DND-41 (cell line): ENCODE results near the gene SMIM1.

Source experiments
- ATAC-seq: fragments of 200-7000 bp; cut with Tn5 transposase; 3 replicates; pipeline ENCODE4 v1.9.1; 2021; ENCODE audit warnings: low read depth; ENCODE audit not compliant: insufficient read depth
- DNase-seq: peaks from one replicate; pipeline ENCODE4 v3.0.0-alpha.2; 2020
- H2AFZ ChIP-seq: 2 replicates; pipeline ENCODE4 v1.6.0; 2012; ENCODE audit warnings: low read depth, low read length
- H3K27ac ChIP-seq: 2 replicates; pipeline ENCODE4 v1.5.1; 2012; ENCODE audit warnings: low read length, inconsistent platforms
- H3K27me3 ChIP-seq: fragments of 200-600 bp; sonication (generic); 2 replicates; pipeline ENCODE4 v1.6.0; 2012; ENCODE audit warnings: low read length, mild to moderate bottlenecking, inconsistent platforms; ENCODE audit not compliant: insufficient read depth, poor library complexity
- H3K36me3 ChIP-seq: 2 replicates; pipeline ENCODE4 v1.5.1; 2012; ENCODE audit warnings: low read length, inconsistent platforms; ENCODE audit not compliant: insufficient read depth
- H3K4me1 ChIP-seq: 2 replicates; pipeline ENCODE4 v1.5.1; 2012; ENCODE audit warnings: mild to moderate bottlenecking, low read length; ENCODE audit not compliant: insufficient read depth
- H3K4me2 ChIP-seq: 2 replicates; pipeline ENCODE4 v1.6.0; 2012; ENCODE audit warnings: mild to moderate bottlenecking, moderate library complexity, low read length, inconsistent platforms; ENCODE audit not compliant: insufficient read depth
- H3K4me3 ChIP-seq, 2 experiments: fragments of 200-600 bp in 1 of 2; shearing (Covaris generic) in 1 of 2; 2 replicates each; pipeline ENCODE4 v1.5.1; 2012 to 2016; ENCODE audit warnings: inconsistent platforms in 2 of 2, low read length in 2 of 2, mild to moderate bottlenecking in 2 of 2, low read depth in 1 of 2, moderate library complexity in 1 of 2
- H3K79me2 ChIP-seq: 2 replicates; pipeline ENCODE4 v1.6.0; 2012; ENCODE audit warnings: low read length, inconsistent platforms; ENCODE audit not compliant: insufficient read depth
- H3K9ac ChIP-seq: 2 replicates; pipeline ENCODE4 v1.6.0; 2012; ENCODE audit warnings: low read depth, mild to moderate bottlenecking, inconsistent platforms, low read length, moderate library complexity
- H3K9me3 ChIP-seq: 2 replicates; pipeline ENCODE4 v1.5.1; 2012; ENCODE audit warnings: low read length, moderate library complexity, mild to moderate bottlenecking, inconsistent platforms; ENCODE audit not compliant: insufficient read depth, severe bottlenecking
- H4K20me1 ChIP-seq: 2 replicates; pipeline ENCODE4 v1.6.0; 2012; ENCODE audit warnings: low read length; ENCODE audit not compliant: insufficient read depth
- EZH2 ChIP-seq: IDR thresholded peaks from 3 replicates; pipeline ENCODE4 v1.6.1; 2012; ENCODE audit warnings: borderline replicate concordance, low read depth, mild to moderate bottlenecking, moderate library complexity, low read length, inconsistent platforms; ENCODE audit not compliant: severe bottlenecking
- TF ChIP-seq, protein P1 (sequence below): IDR thresholded peaks from 2 replicates; pipeline ENCODE4 v1.5.1; 2012; ENCODE audit warnings: borderline replicate concordance, low read length, moderate library complexity, mild to moderate bottlenecking; ENCODE audit not compliant: poor library complexity, severe bottlenecking; ENCODE audit errors: extremely low read depth

Gene SMIM1

DNA sequence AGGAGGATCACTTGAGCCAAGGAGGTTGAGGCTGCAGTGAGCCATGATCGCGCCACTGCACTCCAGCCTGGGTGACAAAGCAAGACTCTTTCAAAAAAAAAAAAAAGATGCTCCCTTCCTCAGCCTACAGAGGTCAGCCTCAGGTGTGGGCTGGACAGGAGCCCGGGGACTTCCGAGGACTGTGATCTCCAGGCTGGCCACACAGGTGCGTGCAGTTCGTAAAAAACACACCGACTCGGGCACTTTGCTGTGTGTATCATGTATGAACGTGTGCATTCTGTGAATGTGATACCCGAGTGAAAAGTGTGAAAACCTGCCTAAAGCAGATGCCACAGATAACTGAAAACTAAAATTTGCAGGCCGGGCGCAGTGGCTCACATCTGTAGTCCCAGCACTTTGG lies 28.7 kb upstream of the SMIM1 start:
- H3K4me3 ChIP-seq: no peak overlapping the region
- no peaks in the 10 kb centered on the region for H3K4me1 ChIP-seq
- H4K20me1 ChIP-seq: no peaks in the 10 kb centered on the region; the same call in 1 of the 2 replicates
- H2AFZ ChIP-seq: no peak overlapping the region
- no peaks in the 10 kb centered on the region for H3K9me3 ChIP-seq
- no peak overlapping the region for H3K27ac ChIP-seq
- DNase-seq (no peak), ATAC-seq (no peak)
- H3K9ac ChIP-seq: no peak overlapping the region
- no peak overlapping the region for H3K4me2 ChIP-seq
- H3K79me2 ChIP-seq: no peaks in the 10 kb centered on the region
- TF ChIP-seq, protein P1, sequence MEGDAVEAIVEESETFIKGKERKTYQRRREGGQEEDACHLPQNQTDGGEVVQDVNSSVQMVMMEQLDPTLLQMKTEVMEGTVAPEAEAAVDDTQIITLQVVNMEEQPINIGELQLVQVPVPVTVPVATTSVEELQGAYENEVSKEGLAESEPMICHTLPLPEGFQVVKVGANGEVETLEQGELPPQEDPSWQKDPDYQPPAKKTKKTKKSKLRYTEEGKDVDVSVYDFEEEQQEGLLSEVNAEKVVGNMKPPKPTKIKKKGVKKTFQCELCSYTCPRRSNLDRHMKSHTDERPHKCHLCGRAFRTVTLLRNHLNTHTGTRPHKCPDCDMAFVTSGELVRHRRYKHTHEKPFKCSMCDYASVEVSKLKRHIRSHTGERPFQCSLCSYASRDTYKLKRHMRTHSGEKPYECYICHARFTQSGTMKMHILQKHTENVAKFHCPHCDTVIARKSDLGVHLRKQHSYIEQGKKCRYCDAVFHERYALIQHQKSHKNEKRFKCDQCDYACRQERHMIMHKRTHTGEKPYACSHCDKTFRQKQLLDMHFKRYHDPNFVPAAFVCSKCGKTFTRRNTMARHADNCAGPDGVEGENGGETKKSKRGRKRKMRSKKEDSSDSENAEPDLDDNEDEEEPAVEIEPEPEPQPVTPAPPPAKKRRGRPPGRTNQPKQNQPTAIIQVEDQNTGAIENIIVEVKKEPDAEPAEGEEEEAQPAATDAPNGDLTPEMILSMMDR: no peak
- TF ChIP-seq EZH2: no peak
- no peaks in the 10 kb centered on the region for H3K36me3 ChIP-seq
- no peaks in the 10 kb centered on the region for H3K27me3 ChIP-seq

DNA sequence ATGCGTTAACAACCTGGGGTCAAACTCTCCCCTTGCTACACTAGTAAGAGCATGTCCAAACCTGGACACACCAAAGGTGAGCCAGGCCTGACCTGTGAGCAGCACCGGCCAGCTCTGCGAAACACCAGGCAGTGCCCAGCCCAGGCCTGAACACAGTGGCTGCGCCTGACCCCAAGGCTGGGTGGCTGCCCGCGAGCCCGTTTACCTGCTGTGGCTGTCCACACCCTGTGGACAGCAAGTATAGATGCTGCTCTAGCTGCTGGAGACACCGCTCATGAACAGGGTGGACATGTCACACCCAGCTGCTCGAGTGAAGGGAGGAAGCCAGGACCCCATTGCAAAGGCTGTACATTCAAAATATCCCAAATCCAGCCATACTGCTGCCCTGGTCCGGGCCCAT lies 27.9 kb upstream of the SMIM1 start:
- no peak overlapping the region for H3K4me2 ChIP-seq
- no peak overlapping the region for H3K4me3 ChIP-seq

DNA sequence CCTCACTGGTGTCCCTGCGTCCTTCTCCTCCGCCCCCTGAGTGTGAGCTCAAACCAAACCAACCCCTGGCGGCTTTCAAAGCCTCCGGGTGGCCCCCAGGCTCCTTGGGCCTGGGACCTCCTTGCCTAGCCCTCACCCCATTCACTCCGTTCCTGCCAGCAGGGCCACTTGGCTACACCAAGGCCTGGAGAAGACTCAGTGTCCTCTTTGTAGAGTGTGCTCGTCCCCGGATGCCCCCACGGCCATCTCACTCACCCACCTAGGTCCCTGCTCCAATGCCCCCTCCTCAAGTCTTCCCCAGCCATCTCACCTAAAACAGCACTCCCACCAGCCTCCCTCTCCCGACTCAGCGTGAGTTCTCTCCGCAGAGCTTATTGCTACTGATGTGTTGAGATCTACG lies 27.5 kb upstream of the SMIM1 start:
- Histone ChIP-seq H3K27ac (no peak overlapping the region), H3K9me3 (no peaks in the 10 kb centered on the region), H3K4me1 (no peaks in the 10 kb centered on the region), H4K20me1 (no peaks in the 10 kb centered on the region; the same call in 1 of the 2 replicates), H3K4me2 (no peak overlapping the region), H3K36me3 (no peaks in the 10 kb centered on the region), H2AFZ (no peak overlapping the region), H3K4me3 (no peak overlapping the region), H3K79me2 (no peaks in the 10 kb centered on the region), H3K27me3 (no peaks in the 10 kb centered on the region), H3K9ac (no peak overlapping the region)
- DNase-seq (no peak), ATAC-seq (no peak)
- TF ChIP-seq, protein P1: no peak
- no peak for TF ChIP-seq EZH2

More for the DNA sequence above, 27.9 kb upstream of the SMIM1 start:
- Histone ChIP-seq H3K36me3 (no peaks in the 10 kb centered on the region), H3K9ac (no peak overlapping the region), H3K27ac (no peak overlapping the region), H4K20me1 (no peaks in the 10 kb centered on the region; the same call in 1 of the 2 replicates), H2AFZ (no peak overlapping the region), H3K27me3 (no peaks in the 10 kb centered on the region), H3K79me2 (no peaks in the 10 kb centered on the region), H3K4me1 (no peaks in the 10 kb centered on the region), H3K9me3 (no peaks in the 10 kb centered on the region)
- ATAC-seq (no peak), DNase-seq (no peak)
- no peak for TF ChIP-seq EZH2
- TF ChIP-seq, protein P1: no peak
